ENCODE measurements around the gene PCDHB11. TPM values are rescaled to one million over a fixed set of nuclear protein-coding genes. Genes with fewer than 3 reads are reported as not detected.
A peak's percentile ranks its signal among the peaks of the same experiment; 100 is the strongest.
"Not testable (repeated sequence)": the region's sequence is repeated elsewhere in the genome, so short reads cannot be mapped to it uniquely, and the experiment has no call there.

The PCDHB11 gene
- total and polyA plus RNA-seq, 2 of the 8 experiments (the other 6 are each of a cell fraction or from before 2014, with no cell fraction given): 0.50 to 0.86 TPM

DNA sequence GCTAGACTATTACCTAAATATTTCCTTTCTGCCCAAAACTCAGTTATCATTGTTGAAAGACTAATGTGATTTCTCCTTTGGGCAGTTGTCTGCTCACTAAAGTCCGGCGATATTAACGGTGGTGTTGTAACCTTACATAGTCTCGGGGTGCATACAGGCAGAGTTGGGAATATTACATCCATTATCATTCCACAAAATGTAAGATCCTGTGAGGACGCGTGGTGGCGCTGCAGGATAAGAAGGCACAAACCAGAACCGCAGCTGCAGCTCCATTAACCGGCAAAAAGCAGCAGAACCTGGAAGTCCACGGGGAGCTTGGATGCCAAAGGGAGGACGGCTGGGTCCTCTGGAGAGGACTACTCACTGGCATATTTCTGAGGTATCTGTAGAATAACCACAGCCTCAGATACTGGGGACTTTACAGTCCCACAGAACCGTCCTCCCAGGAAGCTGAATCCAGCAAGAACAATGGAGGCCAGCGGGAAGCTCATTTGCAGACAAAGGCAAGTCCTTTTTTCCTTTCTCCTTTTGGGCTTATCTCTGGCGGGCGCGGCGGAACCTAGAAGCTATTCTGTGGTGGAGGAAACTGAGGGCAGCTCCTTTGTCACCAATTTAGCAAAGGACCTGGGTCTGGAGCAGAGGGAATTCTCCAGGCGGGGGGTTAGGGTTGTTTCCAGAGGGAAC, 14.4 kb downstream of the PCDHB11 start, which contains the start of gene PCDHB13:
TSS of gene PCDHB13 (plus strand) at position 264 of the 684 bp plus-strand sequence. CDS start at position 469, 205 bp downstream.
- not testable (repeated sequence) for H2AK5ac ChIP-seq (ENCODE audit: low read depth, low read length); H3K4ac ChIP-seq (replicated peaks; ENCODE audit: insufficient read length, low read depth, low read length); H3K4me1 ChIP-seq (replicated peaks in 1 of 4; ENCODE audit: control insufficient read depth in 3 of 4, insufficient read depth in 4 of 4, low read length in 3 of 4); H2BK5ac ChIP-seq (ENCODE audit: low read depth, low read length); H2BK20ac ChIP-seq (ENCODE audit: low read length); H3K27ac ChIP-seq (ENCODE audit: low read depth, low read length); H4K20me1 ChIP-seq (replicated peaks in 1 of 2; ENCODE audit: control insufficient read depth in 1 of 2, insufficient read depth in 2 of 2, low read length in 2 of 2); H3K4me2 ChIP-seq (ENCODE audit: insufficient read depth in 1 of 2, low read depth in 2 of 2, low read length in 2 of 2); H2BK12ac ChIP-seq (ENCODE audit: low read depth, low read length); H2BK15ac ChIP-seq (ENCODE audit: low read length); H3K18ac ChIP-seq (ENCODE audit: extremely low read depth, low read length); H3K9ac ChIP-seq (replicated peaks in 1 of 4; ENCODE audit: extremely low read depth in 1 of 4, low read depth in 3 of 4, low read length in 3 of 4); H3K27me3 ChIP-seq (replicated peaks in 1 of 4; ENCODE audit: control insufficient read depth in 3 of 4, extremely low read depth in 1 of 4, insufficient read depth in 3 of 4, low read length in 3 of 4); H2BK120ac ChIP-seq (replicated peaks; ENCODE audit: low read depth, low read length); H3K23ac ChIP-seq (ENCODE audit: insufficient read length); H3K14ac ChIP-seq (ENCODE audit: insufficient read length); H2AFZ ChIP-seq (ENCODE audit: low read length); H3K79me2 ChIP-seq (ENCODE audit: control insufficient read depth in 1 of 2, insufficient read depth in 2 of 2, low read length in 2 of 2); H3K36me3 ChIP-seq (ENCODE audit: control insufficient read depth in 2 of 4, insufficient read depth in 4 of 4, low read length in 3 of 4); DNase-seq (ENCODE audit: low read depth in 1 of 2, low spot score in 2 of 2); H4K5ac ChIP-seq (ENCODE audit: insufficient read length, low read depth, low read length); H3K79me1 ChIP-seq (ENCODE audit: low read depth, low read length); H3K56ac ChIP-seq (replicated peaks; ENCODE audit: insufficient read length, low read depth, low read length); H4K91ac ChIP-seq (replicated peaks; ENCODE audit: insufficient read length, low read length); H4K8ac ChIP-seq (ENCODE audit: extremely low read depth, insufficient read depth, low read length); H3K23me2 ChIP-seq (ENCODE audit: low read depth, low read length)
- 50% methylated on average over 13 of the region's 18 CpGs; no CpG with 5 or more reads in 1 of the 2 experiments for WGBS, 2 experiments (ENCODE audit: extremely low coverage in 1 of 2, insufficient coverage in 1 of 2, insufficient read length in 1 of 2, insufficient replicate concordance in 2 of 2, low coverage in 1 of 2, low lambda C conversion rate in 2 of 2, missing lambda C conversion rate in 1 of 2)
- ChIA-PET CTCF (ENCODE audit: partially characterized antibody) (interaction anchor here (0.6 to 2.9 kb wide), 27 partner anchors 10 to 344 kb away, joined by 3 to 21 read pairs (median 3); partner anchors contain the start of genes PCDHB11, PCDHB14, PCDHB15 and PCDHB16), POLR2A (ENCODE audit: partially characterized antibody) (interaction anchor here (0.6 kb wide), 1 partner anchor 362 kb away, joined by 3 read pairs; no protein-coding TSS in a partner anchor)
- H3K4me3 ChIP-seq (ENCODE audit: extremely low read depth in 1 of 4, insufficient read depth in 2 of 4, low read depth in 3 of 4, low read length in 4 of 4): peak within 1 kb of the TSS in 1 of 4 experiments; percentile 34; a peak in 2 of 8 replicates
- peaks cover 7 to 28% of the 10 kb centered on the region in 2 experiments; a peak in 3 of 4 replicates for H3K9me3 ChIP-seq (ENCODE audit: insufficient read depth in 2 of 2, low read depth in 1 of 2, low read length in 1 of 2)
- peak; percentile 52 to 60 for TF ChIP-seq RAD21 (IDR thresholded peaks at IDR 0.05 in 1 of 2, conservative IDR thresholded peaks at IDR 0.05 in 1 of 2; ENCODE audit: low read depth in 2 of 2, low read length in 2 of 2)
- TF ChIP-seq, protein P1, sequence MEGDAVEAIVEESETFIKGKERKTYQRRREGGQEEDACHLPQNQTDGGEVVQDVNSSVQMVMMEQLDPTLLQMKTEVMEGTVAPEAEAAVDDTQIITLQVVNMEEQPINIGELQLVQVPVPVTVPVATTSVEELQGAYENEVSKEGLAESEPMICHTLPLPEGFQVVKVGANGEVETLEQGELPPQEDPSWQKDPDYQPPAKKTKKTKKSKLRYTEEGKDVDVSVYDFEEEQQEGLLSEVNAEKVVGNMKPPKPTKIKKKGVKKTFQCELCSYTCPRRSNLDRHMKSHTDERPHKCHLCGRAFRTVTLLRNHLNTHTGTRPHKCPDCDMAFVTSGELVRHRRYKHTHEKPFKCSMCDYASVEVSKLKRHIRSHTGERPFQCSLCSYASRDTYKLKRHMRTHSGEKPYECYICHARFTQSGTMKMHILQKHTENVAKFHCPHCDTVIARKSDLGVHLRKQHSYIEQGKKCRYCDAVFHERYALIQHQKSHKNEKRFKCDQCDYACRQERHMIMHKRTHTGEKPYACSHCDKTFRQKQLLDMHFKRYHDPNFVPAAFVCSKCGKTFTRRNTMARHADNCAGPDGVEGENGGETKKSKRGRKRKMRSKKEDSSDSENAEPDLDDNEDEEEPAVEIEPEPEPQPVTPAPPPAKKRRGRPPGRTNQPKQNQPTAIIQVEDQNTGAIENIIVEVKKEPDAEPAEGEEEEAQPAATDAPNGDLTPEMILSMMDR (IDR thresholded peaks at IDR 0.05; ENCODE audit: control extremely low read depth in 1 of 3, insufficient read depth in 1 of 3, low read depth in 1 of 3, low read length in 3 of 3): peak; percentile 3 to 51 (median 42)
- peak; percentile 96 for FAIRE-seq
